Measurements from ENCODE around the gene SLIT3.

Gene SLIT3

DNA sequence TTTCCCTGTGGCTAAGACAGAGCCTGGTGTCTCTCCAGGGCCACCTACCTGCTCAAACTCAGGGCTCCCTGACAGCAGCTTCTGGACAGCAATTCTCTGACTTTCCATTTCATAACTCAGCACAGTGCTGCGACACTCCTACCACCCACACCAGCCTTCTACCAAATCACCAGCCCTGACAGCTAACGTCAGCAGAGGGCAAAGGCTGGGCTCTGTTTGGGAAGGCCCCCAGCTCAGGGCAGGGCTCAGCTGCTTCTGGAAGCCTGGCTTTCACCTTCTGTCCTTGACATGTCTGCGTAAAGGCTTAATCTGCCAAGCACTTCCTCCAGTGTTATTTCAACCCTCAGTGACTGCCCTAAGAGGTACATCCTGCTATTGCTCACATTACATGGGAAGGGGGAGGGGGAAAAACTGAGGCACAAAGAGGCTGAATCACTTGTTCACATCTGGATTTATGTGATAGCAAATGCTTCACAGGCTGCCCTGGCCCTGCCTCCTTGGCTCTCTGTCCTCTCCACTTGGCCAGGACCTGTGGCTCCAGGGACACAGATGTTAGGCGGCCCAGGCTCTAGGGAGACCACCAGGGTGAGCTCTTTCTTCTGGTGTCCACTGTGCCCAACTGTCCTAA is 619.3 kb downstream of the SLIT3 start:
- FAIRE-seq, result no peak

DNA sequence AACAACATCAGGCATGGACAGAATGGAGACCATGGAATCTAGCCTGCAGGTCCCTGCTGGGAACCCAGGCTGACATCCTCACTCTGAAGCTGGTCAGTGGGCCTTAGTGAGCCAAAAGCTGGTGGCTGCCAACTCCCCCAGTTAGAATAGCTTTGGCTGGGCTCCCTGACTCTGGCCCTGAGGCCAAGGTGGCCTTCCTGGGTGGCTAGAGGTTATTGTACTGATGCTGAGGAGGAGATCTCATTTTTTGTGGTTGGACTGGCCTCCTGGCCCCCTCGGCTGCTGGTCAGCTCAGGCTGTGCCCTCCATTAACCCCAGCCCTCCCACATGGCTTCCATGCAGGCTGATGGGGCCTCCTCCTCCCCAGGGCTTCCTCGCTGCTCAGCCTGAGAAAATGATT is 620.5 kb downstream of the SLIT3 start:
- FAIRE-seq, result no peak

DNA sequence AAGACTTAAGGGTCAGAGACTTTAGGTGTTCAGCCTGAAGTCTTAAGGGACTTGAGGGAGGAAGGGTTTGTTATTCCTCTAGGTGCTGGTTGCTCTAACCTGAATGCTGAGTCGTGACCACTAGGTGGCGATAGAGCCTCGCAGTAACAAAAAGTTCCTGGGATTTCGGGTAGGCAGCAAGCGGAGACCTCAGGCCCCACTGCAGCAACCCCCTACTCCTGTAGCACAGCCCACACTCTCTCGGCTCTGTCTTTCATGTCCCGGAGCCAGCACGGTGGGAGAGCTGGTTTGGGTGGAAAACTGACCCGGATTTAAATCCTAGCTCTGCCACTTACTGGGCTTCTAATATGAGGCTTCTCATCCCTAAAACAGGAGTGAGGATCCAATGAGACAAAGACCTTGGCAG is 621.4 kb downstream of the SLIT3 start:
- no peak for FAIRE-seq

DNA sequence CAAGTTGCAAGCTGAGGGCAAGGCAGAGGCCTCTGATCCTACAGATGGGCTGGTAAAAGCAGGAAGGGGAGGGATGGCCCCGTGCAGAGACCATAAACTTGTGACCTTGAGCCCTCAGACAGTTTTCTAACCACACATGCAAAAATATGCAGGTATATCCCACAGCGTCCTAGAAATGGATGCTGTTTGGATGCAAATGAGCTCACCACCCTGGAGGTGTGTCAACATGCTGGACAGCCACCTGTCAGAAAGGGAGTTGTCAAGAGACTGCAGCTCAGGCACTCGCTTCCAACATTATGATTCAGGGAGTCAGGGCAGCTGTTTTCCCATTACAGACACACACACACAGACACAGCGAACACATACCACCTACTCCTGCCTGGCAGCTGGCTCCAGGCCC is 624.4 kb downstream of the SLIT3 start:
- FAIRE-seq, result no peak

DNA sequence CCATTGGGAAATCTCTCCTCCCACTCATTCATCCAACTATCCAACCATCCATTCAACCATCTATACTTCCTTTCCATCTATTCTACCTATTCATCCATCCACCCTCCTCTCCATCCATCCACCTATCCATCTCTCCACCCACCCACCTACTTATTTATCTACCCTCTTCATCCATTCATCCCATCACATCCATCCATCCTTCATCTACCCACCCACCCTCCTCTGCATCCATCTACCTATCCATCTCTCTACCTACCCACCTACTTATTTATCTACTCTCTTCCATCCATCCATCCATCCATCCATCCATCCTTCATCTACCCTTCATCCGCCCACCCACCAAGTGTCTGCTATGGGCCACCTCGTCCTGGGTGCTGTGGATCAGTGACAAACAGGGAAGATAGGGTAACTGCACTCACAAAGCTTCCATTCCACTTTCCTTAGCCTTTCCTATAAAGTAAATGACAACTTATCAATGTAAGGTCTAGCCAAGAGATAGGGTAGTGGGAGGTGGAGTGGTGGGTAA is 625.0 kb downstream of the SLIT3 start:
- no peak for FAIRE-seq

DNA sequence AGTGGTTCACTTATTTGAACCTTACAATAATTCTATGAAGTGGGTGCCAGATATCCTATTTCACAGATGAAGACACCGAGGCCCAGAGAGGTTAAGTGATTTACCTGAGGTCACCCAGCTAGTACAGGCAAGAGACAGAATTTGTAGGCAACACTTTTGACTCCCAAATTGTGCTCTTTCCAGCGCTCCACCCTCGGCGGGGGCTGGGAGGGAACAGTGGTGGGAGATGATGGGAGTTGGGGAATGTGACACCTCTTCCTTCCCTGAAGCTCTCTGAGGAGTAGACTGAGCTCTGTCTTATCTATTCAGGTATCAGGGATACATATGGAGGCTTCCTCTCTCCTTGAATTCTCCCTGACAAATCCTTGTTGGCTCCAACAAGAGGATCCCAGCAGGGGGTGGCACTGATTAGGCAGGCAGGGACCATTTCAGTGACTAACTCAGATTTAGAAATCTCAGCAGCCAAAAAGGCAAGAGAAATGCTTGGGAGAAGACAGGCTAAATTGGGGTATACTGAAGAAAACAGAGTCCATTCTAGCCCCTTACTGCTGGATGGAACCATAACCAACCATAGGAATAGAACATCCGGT is 626.0 kb downstream of the SLIT3 start:
- no peak for FAIRE-seq

DNA sequence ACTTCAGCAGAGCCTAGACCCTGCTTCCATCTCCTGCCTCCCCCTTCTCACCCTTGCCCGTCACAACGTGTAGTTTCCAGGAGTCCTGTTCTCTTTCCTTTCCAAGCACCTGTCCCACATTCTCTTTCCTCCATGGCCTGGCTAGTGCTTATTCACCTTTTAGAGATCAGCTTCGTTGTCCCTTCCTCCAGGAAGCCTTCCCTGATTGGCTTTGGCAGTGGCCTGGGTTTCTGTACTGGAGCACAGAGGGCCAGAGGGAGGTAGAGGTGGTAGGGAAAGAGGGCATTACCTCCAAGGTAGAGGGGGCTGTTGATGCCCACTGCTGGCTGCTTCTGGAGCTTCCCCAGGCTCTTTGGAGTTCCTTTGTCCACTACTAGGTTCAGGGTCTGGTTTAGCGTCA is 628.1 kb downstream of the SLIT3 start:
- no peak for FAIRE-seq

DNA sequence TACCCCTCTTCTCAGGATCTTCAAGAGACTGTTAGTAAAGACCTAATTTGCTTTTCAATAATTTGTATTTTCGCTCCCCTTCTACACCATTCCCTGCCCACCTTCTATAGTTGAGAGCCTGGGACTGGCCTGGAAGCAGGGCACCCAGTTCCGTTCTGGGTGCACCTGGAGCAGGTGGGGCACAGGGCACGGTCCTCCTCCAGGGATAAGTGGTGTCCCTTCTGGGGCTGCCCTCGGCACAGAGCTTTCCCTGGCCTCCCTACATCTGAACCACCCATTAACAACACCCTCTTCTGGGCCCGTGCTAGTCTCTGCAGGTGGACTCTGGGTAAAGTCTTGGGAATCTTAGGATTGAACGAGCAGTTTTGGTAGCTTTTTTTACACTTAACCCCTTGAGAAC is 628.9 kb downstream of the SLIT3 start:
- no peak for FAIRE-seq

DNA sequence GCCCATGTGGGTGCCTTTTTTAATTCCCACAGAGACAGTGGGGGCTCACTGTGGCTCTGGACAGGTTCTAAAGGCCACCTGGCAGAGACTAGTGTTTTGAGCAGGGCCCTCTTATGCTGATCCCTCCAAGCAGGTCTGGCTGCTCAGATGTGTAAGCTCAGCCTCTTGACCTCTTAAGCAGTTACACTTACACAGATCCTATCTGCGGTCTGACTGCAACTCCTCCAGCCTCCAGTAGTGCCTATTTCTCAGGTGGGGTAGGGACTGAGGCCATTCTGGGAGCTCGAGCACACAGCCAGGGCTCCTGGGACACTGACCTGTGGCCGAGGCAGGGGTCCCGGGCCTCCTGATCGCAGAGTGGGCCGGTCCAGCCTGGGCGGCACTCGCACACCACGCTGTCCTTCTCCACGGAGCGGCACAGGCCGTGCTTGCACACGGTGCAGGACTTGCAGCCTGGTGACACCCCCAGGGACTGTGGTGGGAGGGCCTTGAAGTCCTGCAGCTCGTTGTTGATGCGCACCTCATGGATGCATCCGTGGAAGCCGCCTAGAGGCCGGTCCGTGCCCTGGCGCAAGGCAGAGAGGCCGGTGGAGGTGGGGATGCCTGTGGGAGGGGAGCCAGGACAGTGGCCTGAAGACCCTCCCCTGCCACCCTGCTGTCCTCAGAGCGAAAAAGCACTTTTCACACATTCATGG is 629.9 kb downstream of the SLIT3 start:
- FAIRE-seq, result no peak

DNA sequence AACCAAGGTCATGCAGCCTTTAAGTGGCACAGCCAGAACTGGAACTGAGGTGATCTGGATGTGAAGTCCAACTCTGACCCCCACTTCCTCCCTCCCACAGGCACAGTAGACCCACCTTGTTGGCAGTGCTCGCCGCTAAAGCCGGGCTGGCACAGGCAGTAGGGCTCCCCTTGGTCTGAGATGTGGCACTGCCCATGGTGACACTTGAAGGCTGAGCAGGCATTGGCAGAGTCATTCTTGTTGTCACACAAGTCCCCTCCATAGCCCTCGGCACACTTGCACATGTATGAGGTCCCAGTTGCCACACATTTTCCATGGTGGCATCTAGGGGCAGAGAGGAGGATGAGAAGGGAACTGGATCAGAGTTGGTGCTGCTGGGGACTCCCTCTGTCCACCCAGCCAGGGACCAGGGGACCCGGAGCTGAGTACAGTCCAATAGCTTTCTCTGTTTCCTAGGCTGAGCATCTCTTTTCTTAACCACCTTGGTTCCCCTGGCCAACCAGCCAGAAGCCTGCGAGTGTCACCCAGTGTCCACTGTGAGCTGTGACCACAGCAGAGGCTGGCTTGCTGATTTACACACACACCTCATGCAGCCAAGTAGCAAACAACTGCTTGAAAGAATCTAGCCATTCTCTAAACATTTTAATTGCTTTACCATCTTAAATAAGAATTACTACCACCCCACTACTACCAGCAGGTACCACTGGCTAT is 631.1 kb downstream of the SLIT3 start:
- no peak for FAIRE-seq

DNA sequence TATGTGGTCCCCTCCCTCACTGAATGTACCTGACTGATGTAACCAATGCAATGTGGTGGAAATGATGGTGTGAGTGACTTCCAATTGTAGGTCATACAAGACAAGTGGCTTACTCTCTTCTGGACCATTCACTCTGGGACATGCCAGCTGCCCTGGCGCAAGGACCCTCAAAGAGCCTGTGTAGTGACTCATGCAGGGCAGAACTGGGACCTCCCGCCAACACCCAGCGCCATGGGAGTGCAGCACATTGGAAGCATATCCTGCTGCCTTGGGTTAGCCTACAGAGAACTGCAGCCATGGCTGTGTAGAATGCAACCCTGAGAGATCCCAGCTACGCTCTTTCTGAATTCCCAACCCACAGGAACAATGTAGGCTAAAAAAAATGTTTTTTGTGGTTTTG is 631.8 kb downstream of the SLIT3 start:
- FAIRE-seq, result no peak

DNA sequence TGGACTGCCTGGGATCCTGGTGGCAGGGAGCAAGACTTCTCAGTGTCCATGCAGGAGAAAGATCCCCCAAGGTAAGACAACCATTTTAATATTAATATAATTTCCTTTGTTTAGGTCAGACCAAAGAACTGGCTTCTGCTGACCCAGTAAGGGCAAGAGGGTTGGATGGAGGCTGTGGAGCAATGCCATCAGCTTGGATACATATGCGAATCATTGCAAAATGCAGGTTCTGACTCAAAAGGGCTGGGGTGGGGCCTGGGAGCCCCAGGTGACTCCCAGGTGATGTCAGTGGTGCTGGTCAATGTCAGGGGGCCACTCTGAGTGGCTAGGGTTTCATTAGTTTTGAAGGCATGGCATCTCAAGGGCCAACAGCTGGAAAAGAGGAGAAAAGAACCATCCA is 632.9 kb downstream of the SLIT3 start:
- no peak for FAIRE-seq

DNA sequence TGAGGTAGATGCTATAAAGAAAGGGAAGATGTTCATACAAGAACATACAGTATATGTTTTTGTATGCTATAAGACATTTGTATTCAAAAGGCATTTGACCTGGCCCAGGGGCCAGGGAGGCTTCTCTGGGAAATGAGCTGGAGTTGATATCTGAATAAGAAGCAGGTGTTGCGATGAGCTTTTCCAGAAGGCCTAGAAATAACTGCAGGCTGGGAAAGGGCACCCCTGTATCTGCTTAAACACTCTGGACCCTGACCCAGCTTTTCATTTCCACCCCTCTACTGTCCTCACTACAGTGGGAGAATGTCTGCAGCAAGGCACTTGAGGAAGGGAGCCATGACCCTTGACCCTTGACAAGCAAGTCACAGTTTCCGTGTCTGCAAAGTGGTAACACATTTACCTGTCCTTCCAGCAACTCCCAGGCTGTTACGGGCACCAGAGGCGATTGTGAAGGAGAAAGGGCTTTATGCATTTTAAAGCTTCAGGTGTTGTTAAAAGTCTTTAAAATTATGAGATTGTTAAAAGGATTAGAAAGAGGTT is 633.6 kb downstream of the SLIT3 start:
- FAIRE-seq, result no peak

DNA sequence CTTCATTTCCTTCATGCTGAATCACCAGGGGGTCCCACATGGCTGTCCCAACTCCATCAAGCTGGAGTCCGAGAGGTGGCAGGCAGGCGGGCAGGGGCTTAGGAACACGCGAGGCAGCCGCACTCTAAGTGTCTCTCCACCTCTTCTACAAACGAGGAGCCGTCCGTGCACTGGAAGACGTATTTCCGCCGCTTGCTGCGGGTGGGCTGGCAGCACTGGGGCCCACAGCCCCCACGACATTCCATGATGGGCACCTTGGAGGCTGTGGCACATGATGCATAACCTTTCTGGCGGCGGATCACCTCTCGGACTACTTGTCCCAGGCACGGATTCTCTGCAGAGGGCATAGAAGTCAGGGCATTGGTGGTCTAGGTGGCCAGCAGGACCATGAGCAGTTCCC is 634.6 kb downstream of the SLIT3 start:
- FAIRE-seq, result no peak

DNA sequence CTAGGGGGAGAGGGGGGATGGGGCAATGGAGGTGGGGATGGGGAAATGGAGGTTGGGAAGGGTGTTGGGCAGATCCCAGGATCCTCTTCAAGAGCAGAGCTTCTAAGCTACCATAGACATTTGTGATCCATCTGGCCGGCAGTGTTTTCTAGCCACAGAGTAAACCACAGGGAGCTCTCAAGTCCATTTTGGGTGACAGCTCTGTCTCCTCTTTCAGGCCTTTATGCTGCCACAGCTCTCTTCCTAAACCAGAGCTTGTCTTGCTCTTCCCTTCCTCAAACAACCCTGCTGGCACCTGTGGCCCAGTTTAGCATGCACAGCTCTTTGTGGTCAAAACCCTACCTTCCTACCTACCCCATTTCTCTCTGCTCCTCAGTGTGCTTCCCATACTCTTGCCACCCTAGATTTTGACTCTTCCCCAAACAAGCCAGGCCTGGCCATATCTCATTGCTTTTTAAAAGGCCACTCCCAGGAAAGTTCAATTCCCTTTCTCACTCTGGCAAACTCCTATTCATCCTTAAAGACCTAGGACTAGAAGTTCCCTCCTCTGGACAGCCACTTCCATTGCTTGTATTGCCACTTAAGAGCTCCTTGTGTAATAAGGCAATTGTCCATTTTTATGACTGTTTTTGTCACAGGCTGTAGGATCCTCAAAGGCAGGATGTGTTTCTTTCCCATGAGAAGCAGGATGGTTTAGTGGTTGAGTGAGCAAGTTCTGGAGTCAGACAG is 637.5 kb downstream of the SLIT3 start:
- no peak for FAIRE-seq

DNA sequence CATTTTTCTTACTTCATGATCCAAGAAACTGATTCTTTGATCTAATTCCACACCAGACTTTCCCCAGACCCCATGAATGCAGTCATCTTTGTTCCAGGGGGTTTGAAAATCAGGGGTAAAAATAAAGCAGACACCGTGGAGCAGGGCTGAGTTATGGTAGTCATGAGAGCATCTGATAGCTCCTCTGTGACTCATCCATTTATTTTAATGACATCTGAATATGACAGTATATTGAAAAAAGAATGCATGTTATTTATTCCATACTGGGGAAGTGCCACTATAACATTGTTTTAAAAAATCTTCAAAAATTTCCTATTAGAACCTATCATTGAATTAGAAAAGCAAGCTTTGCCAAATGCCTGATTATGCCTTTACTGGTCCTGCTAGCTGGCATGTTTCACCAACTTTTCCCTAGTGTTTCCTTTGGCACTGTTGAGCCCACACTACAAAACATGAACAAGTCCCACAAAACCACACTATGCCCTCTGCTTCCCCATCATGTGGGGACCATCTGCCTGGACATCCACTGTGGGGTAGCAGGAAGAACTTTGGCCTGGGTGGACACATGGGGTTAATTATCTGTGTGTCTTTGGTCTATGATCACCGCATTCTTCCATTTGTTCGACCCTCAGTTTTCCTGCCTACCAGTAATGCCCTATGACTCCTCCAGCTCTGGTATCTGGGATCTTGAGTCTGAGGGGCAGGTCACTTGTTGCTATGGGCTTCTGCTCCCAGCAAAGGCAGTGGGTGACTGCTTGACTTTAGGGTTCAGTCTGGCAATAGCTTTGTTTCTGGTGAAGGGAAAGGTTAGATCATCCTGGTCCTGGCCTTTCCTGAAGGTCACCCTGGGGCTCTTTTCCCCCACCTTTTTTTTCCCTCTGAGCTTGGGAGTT is 639.1 kb downstream of the SLIT3 start:
- FAIRE-seq, result no peak

DNA sequence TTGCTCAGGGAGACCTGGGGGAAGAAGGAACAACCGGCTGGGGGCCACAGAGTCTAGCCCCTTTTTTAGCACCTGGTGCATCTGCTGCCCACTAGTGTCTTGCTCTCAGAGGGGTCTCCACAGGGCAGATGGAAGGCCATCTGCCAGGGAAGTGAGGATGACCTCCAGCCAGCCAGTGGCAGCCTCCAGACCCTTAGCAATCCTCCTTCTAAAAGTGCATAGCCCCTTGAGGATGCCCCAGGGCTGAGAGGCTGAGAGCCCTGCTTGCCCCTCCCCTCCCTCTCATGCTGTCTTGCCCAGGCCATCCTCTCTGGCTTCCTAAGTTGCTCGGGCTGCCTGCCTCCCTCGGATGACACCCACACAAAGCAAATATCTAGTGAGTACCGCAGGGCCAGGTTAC is 640.2 kb downstream of the SLIT3 start:
- no peak for FAIRE-seq

DNA sequence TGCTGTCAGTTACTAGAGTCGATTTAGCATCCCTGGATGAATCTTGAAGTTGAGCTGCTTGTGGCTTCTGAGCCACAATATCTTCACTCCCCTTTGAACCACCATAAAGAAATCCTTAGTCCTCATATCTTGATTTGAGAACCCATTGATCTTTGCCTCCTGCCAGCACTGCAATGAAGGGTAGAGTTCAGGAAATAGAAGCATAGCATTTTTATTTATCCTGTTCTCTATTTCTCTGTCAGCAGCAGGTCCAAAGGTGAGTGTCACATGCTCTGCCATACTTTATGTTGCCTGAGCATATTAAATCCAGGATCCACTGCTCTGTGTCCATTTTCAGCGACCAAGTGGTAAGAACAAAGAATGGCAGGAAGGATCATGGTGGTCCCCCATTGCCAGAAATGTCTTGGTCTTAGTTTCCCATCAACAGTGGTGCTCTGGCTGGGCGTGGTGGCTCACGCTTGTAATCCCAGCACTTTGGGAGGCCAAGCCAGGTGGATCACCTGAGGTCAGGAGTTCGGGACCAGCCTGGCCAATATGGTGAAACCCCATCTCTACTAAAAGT is 641.6 kb downstream of the SLIT3 start:
- no peak for FAIRE-seq

DNA sequence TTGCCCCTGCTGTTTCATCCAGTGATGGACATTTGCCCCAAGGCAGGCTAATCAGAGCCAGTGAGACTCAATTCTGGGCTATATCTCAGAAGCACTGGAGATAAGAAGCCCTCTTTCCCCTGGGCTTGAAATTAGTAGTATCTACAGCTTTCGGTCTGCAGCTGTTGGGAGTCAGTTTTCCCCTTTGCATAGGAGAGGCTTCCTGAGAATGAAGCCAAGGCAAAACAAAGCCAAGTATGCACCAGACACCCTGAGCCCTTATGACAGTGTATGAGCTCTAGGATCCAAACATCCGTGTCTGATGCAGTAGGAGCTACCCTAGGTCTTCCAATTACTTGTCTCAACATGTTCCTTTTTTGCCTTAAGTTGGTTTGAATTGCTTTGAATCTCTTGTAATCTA is 642.5 kb downstream of the SLIT3 start:
- no peak for FAIRE-seq

DNA sequence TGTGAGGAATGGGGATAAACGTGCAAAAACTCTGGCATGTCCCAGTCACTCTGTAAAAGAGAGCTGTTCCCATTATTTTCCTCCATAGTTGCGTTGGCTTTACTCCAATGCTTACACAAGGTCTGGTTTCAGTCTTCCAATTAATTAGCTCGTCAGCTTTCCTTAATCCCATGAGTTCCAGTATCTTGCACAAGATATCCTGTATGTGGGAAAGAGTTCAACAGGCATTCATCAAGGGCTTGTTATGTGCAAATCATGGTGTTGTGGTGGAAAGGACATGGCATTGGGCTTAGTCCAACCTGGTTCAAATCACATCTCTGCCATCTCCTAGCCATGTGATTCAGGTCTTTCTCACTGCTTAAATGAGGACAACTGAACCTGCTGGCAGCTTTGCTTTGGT is 644.3 kb downstream of the SLIT3 start:
- FAIRE-seq, result no peak

DNA sequence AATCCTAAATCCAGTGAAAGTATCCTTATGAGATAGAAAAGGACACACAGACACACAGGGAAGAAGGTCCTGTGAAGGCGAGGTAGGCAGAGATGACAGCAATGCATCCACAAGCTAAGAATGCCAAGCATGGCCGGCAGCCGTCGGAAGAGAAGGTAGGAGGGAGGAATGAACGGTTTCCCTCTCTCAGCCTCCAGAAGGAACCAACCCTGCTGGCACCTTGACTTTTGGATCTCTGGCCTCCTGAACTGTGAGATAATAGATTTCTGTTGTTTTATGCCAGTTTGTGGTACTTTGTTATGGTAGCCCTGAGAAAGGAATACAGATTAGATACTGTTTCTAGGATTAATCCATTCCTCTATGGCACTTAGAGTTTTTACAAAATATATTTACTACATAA is 645.6 kb downstream of the SLIT3 start:
- FAIRE-seq, result no peak
